H1 (cell line): ENCODE results near the gene TBC1D2B. TPM values are rescaled to one million over a fixed set of nuclear protein-coding genes. Genes with fewer than 3 reads are reported as not detected.

Experiments used
- CTCF ChIA-PET: fragments of 300-600 bp; sonication (Branson Sonifier 250); formaldehyde crosslinking; loops from one replicate; lab custom pipeline; 2021; ENCODE audit not compliant: partially characterized antibody; lab: Charles Lee
- POLR2A ChIA-PET: fragments of 300-600 bp; sonication (Branson Sonifier 250); formaldehyde crosslinking; loops from one replicate; lab custom pipeline; 2021; ENCODE audit warnings: inconsistent platforms; ENCODE audit not compliant: partially characterized antibody; lab: Charles Lee
- DNase-seq, 2 experiments: peaks; one replicate each; pipeline versions ENCODE4 v3.0.0 to v3.0.0-alpha.2; 2010 to 2022; ENCODE audit warnings: low spot score in 2 of 2, low read depth in 1 of 2, mixed read lengths in 1 of 2
- FAIRE-seq: peaks from 2 replicates; lab custom pipeline; 2011; peaks lifted over from hg19 to GRCh38; lab: Jason Lieb, UNC
- H2AFZ ChIP-seq: 2 replicates; pipeline ENCODE4 v1.8.1; 2012; ENCODE audit warnings: low read length, inconsistent platforms
- H2AK5ac ChIP-seq: 2 replicates; pipeline ENCODE4 v1.6.1; 2013; ENCODE audit warnings: low read depth, low read length
- H2BK120ac ChIP-seq: replicated peaks from 2 replicates; pipeline ENCODE3; 2013; ENCODE audit warnings: low read depth, low read length, inconsistent platforms
- H2BK12ac ChIP-seq: 2 replicates; pipeline ENCODE4 v1.6.1; 2013; ENCODE audit warnings: low read depth, low read length
- H2BK15ac ChIP-seq: 2 replicates; pipeline ENCODE4 v1.6.1; 2013; ENCODE audit warnings: low read length
- H2BK20ac ChIP-seq: 2 replicates; pipeline ENCODE4 v1.6.1; 2013; ENCODE audit warnings: low read length
- H2BK5ac ChIP-seq: 2 replicates; pipeline ENCODE4 v1.6.1; 2013; ENCODE audit warnings: low read depth, low read length
- H3K14ac ChIP-seq: 2 replicates; pipeline ENCODE4 v1.6.1; 2013; ENCODE audit warnings: inconsistent platforms; ENCODE audit not compliant: insufficient read length
- H3K18ac ChIP-seq: 2 replicates; pipeline ENCODE4 v1.6.1; 2013; ENCODE audit warnings: low read length; ENCODE audit errors: extremely low read depth
- H3K23ac ChIP-seq: 2 replicates; pipeline ENCODE4 v1.6.1; 2013; ENCODE audit warnings: inconsistent platforms; ENCODE audit not compliant: insufficient read length
- H3K23me2 ChIP-seq: 2 replicates; pipeline ENCODE4 v1.6.1; 2013; ENCODE audit warnings: low read depth, low read length
- H3K27ac ChIP-seq: 2 replicates; pipeline ENCODE4 v1.6.1; 2011; ENCODE audit warnings: low read depth, low read length, inconsistent platforms
- H3K27me3 ChIP-seq, 4 experiments: replicated peaks in 1 of 4; 1 replicate in 1 of 4; 2 replicates in 3 of 4; pipeline versions ENCODE4 v1.6.1 to v1.8.1; 2011 to 2013; ENCODE audit warnings: low read length in 3 of 4, mild to moderate bottlenecking in 3 of 4, inconsistent platforms in 2 of 4, mixed read lengths in 2 of 4, moderate library complexity in 1 of 4; ENCODE audit not compliant: control insufficient read depth in 3 of 4, insufficient read depth in 3 of 4; ENCODE audit errors: extremely low read depth in 1 of 4
- H3K36me3 ChIP-seq, 4 experiments: 2 replicates each; pipeline versions ENCODE4 v1.6.1 to v1.8.1; 2011 to 2013; ENCODE audit warnings: mild to moderate bottlenecking in 4 of 4, low read length in 3 of 4, moderate library complexity in 2 of 4, control low read depth in 1 of 4, inconsistent platforms in 1 of 4; ENCODE audit not compliant: insufficient read depth in 4 of 4, control insufficient read depth in 2 of 4
- H3K4ac ChIP-seq: replicated peaks from 2 replicates; pipeline ENCODE3; 2013; ENCODE audit warnings: low read length, low read depth, mixed read lengths, inconsistent platforms; ENCODE audit not compliant: insufficient read length
- H3K4me1 ChIP-seq, 4 experiments: replicated peaks in 1 of 4; 1 replicate in 1 of 4; 2 replicates in 3 of 4; pipeline versions ENCODE4 v1.6.1 to v1.8.1; 2011 to 2013; ENCODE audit warnings: low read length in 3 of 4, inconsistent platforms in 2 of 4, mixed read lengths in 1 of 4; ENCODE audit not compliant: insufficient read depth in 4 of 4, control insufficient read depth in 3 of 4
- H3K4me2 ChIP-seq, 2 experiments: 2 replicates each; pipeline versions ENCODE4 v1.6.1 to v1.8.1; 2011 to 2013; ENCODE audit warnings: low read depth in 2 of 2, low read length in 2 of 2, control low read depth in 1 of 2, inconsistent platforms in 1 of 2, mild to moderate bottlenecking in 1 of 2; ENCODE audit not compliant: insufficient read depth in 1 of 2
- H3K4me3 ChIP-seq, 4 experiments: fragments of 200-600, 300-600 bp in 1 of 4; sonication (generic), shearing (Covaris generic), sonication (Bioruptor Twin) in 1 of 4; 2 replicates each; pipeline versions ENCODE4 v1.5.1 to v1.8.1; 2011 to 2016; ENCODE audit warnings: low read length in 4 of 4, low read depth in 3 of 4, control low read depth in 2 of 4, inconsistent platforms in 2 of 4, mild to moderate bottlenecking in 2 of 4, mixed read lengths in 1 of 4, moderate library complexity in 1 of 4; ENCODE audit not compliant: insufficient read depth in 2 of 4; ENCODE audit errors: extremely low read depth in 1 of 4
- H3K56ac ChIP-seq: replicated peaks from 2 replicates; pipeline ENCODE3; 2013; ENCODE audit warnings: low read depth, mild to moderate bottlenecking, mixed read lengths, low read length, inconsistent platforms; ENCODE audit not compliant: insufficient read length
- H3K79me1 ChIP-seq: 2 replicates; pipeline ENCODE4 v1.6.1; 2013; ENCODE audit warnings: low read depth, low read length, control low read depth
- H3K79me2 ChIP-seq, 2 experiments: 2 replicates each; pipeline versions ENCODE4 v1.6.1 to v1.8.1; 2012 to 2013; ENCODE audit warnings: low read length in 2 of 2, mild to moderate bottlenecking in 2 of 2, inconsistent platforms in 1 of 2; ENCODE audit not compliant: insufficient read depth in 2 of 2, control insufficient read depth in 1 of 2
- H3K9ac ChIP-seq, 4 experiments: replicated peaks in 1 of 4; 1 replicate in 1 of 4; 2 replicates in 3 of 4; pipeline versions ENCODE4 v1.6.1 to v1.8.1; 2011 to 2013; ENCODE audit warnings: low read depth in 3 of 4, low read length in 3 of 4, control low read depth in 2 of 4, mild to moderate bottlenecking in 2 of 4, moderate library complexity in 2 of 4, inconsistent platforms in 1 of 4; ENCODE audit errors: extremely low read depth in 1 of 4
- H3K9me3 ChIP-seq, 2 experiments: 2 replicates each; pipeline versions ENCODE4 v1.6.1 to v1.8.1; 2012 to 2013; ENCODE audit warnings: mild to moderate bottlenecking in 2 of 2, moderate library complexity in 2 of 2, control low read depth in 1 of 2, inconsistent platforms in 1 of 2, low read depth in 1 of 2, low read length in 1 of 2, mixed read lengths in 1 of 2; ENCODE audit not compliant: insufficient read depth in 2 of 2
- H4K20me1 ChIP-seq, 2 experiments: replicated peaks in 1 of 2; 2 replicates each; pipeline versions ENCODE3 to v1.8.1; 2011 to 2013; ENCODE audit warnings: inconsistent platforms in 2 of 2, low read length in 2 of 2, mild to moderate bottlenecking in 1 of 2; ENCODE audit not compliant: insufficient read depth in 2 of 2, control insufficient read depth in 1 of 2
- H4K5ac ChIP-seq: 2 replicates; pipeline ENCODE4 v1.6.1; 2013; ENCODE audit warnings: low read length, low read depth, mixed read lengths, inconsistent platforms; ENCODE audit not compliant: insufficient read length
- H4K8ac ChIP-seq: 2 replicates; pipeline ENCODE4 v1.8.0; 2013; ENCODE audit warnings: mild to moderate bottlenecking, moderate library complexity, low read length, inconsistent platforms; ENCODE audit not compliant: insufficient read depth; ENCODE audit errors: extremely low read depth
- H4K91ac ChIP-seq: replicated peaks from 2 replicates; pipeline ENCODE3; 2013; ENCODE audit warnings: low read length, mixed read lengths, inconsistent platforms; ENCODE audit not compliant: insufficient read length
- BCL11A ChIP-seq, 2 experiments: IDR thresholded peaks; one replicate each; pipeline ENCODE4 v1.6.1; 2011; ENCODE audit warnings: low read depth in 2 of 2, low read length in 2 of 2, mild to moderate bottlenecking in 2 of 2
- CTBP2 ChIP-seq: IDR thresholded peaks from 2 replicates; pipeline ENCODE4 v1.7.0; 2011; ENCODE audit warnings: borderline replicate concordance, mild to moderate bottlenecking, moderate library complexity, mixed read lengths, low read length; ENCODE audit not compliant: insufficient read depth, insufficient read length
- EGR1 ChIP-seq: IDR thresholded peaks from 2 replicates; pipeline ENCODE4 v1.6.1; 2011; ENCODE audit warnings: low read depth, low read length, borderline replicate concordance
- EP300 ChIP-seq, 2 experiments: IDR thresholded peaks; 1 replicate in 1 of 2; 2 replicates in 1 of 2; pipeline ENCODE4 v1.6.1; 2011 to 2012; ENCODE audit warnings: low read depth in 2 of 2, low read length in 2 of 2, mild to moderate bottlenecking in 2 of 2, borderline replicate concordance in 1 of 2, inconsistent platforms in 1 of 2, moderate library complexity in 1 of 2
- FOSL1 ChIP-seq: IDR thresholded peaks from 2 replicates; pipeline ENCODE4 v1.6.1; 2011; ENCODE audit warnings: mild to moderate bottlenecking, low read depth, low read length, moderate library complexity; ENCODE audit not compliant: insufficient read depth
- HDAC2 ChIP-seq, 2 experiments: fragments of 300-600 bp in 1 of 2; sonication (generic) in 1 of 2; IDR thresholded peaks; 2 replicates each; pipeline ENCODE4 v1.6.1; 2011 to 2012; ENCODE audit warnings: low read depth in 2 of 2, low read length in 2 of 2, mild to moderate bottlenecking in 2 of 2, moderate library complexity in 2 of 2, borderline replicate concordance in 1 of 2, inconsistent platforms in 1 of 2
- JUND ChIP-seq: IDR thresholded peaks from 2 replicates; pipeline ENCODE4 v1.6.1; 2011; ENCODE audit warnings: mild to moderate bottlenecking, improper control_type of control experiment, low read length
- SIX5 ChIP-seq: IDR thresholded peaks from 2 replicates; pipeline ENCODE4 v1.6.1; 2011; ENCODE audit warnings: mild to moderate bottlenecking, low read depth, low read length
- SP1 ChIP-seq: IDR thresholded peaks from 2 replicates; pipeline ENCODE4 v1.6.1; 2011; ENCODE audit warnings: low read depth, low read length
- TAF7 ChIP-seq: optimal IDR thresholded peaks from 2 replicates; pipeline ENCODE3; 2011; ENCODE audit warnings: low read depth, mild to moderate bottlenecking, inconsistent platforms, low read length, moderate library complexity, borderline replicate concordance
- WGBS, 2 experiments: shearing (Covaris generic) in 1 of 2; methylation state at CpG; one replicate each; pipeline versions ENCODE4 v1.1.6 to v1.1.7; 2013 to 2015; ENCODE audit warnings: low lambda C conversion rate in 2 of 2, mixed read lengths in 2 of 2, inconsistent platforms in 1 of 2, low coverage in 1 of 2, missing lambda C conversion rate in 1 of 2; ENCODE audit not compliant: insufficient replicate concordance in 2 of 2, insufficient coverage in 1 of 2, insufficient read length in 1 of 2; ENCODE audit errors: extremely low coverage in 1 of 2, missing lambda C conversion rate in 1 of 2; 5-methylcytosine and 5-hydroxymethylcytosine counted together
- polyA plus RNA-seq, 7 experiments: library from polyadenylated mRNA; depleted of rRNA in 3 of 7; stranded (reverse) in 5 of 7; unstranded in 2 of 7; fragments of >200 nt in 5 of 7; fragments of 200-250 nt in 2 of 7; gene quantifications; 1 replicate in 5 of 7; 2 replicates in 1 of 7; 4 replicates in 1 of 7; pipeline versions ENCODE4 v1.2.1 to v1.2.3, GENCODE V29; 2011 to 2013; ENCODE audit warnings: missing spikeins in 2 of 7, mixed read lengths in 2 of 7
- total RNA-seq: library from RNA; stranded (reverse); fragmentation: NEBNext Ultra II Directional; extraction: Animal tissue kit (Norgen Biotek cat#: 25700); gene quantifications from 2 replicates; pipeline ENCODE4 v1.2.1, GENCODE V29; 2021
- TF ChIP-seq, protein P1 (sequence below): IDR thresholded peaks from 2 replicates; pipeline ENCODE4 v1.6.1; 2012; ENCODE audit warnings: low read length, inconsistent platforms

Gene TBC1D2B
- total and polyA plus RNA-seq, 2 of the 8 experiments (the other 6 are each of a cell fraction or from before 2014, with no cell fraction given): 11.9 to 19.5 TPM

DNA sequence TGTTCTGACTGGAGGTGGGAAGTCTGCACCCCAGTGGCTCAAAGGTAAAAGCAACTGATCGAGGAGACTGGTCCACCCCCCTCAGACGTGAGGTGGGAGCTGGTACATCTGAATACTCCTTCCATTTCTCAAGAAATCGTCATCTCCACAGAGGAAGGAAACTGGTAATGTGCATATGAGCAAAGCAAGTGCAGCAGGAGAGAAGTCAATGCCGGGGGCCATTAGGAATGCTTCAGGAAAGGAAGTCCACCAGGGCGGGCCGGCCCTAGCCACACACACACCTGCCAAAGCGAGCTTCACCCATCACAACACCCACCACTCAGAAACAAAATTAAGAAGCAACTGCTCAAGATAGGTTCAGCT, 8.5 kb downstream of the TBC1D2B start:
- Histone ChIP-seq H3K4ac (no peak overlapping the region), H4K20me1 (peaks cover 0 to 9% of the 10 kb centered on the region in 2 experiments), H2BK20ac (no peak overlapping the region), H2AFZ (no peak overlapping the region), H3K4me1 (peaks cover 9 to 35% (median 21%) of the 10 kb centered on the region in 4 experiments), H3K23ac (no peak overlapping the region), H3K9me3 (no peaks in the 10 kb centered on the region), H2BK15ac (no peak overlapping the region), H3K56ac (no peak overlapping the region), H3K14ac (no peak overlapping the region), H3K27me3 (no peaks in the 10 kb centered on the region; a peak in 1 of 7 replicates), H3K4me3 (no peak overlapping the region), H2BK12ac (no peak overlapping the region), H2AK5ac (no peak overlapping the region), H3K23me2 (no peaks in the 10 kb centered on the region; the same call in 1 of the 2 replicates), H3K27ac (no peak overlapping the region), H4K5ac (no peak overlapping the region), H4K8ac (no peak overlapping the region), H3K36me3 (no peaks in the 10 kb centered on the region), H3K18ac (no peak overlapping the region), H3K4me2 (peak overlapping the region in 1 of 2 experiments; percentile 12; a peak in 1 of 4 replicates), H4K91ac (no peak overlapping the region), H3K9ac (no peak overlapping the region), H3K79me2 (peaks cover 3 to 48% of the 10 kb centered on the region in 2 experiments; a peak in 3 of 4 replicates), H2BK5ac (no peak overlapping the region; the same call in 1 of the 2 replicates), H3K79me1 (peaks cover 10% of the 10 kb centered on the region), H2BK120ac (no peak overlapping the region)
- no peak for DNase-seq
- CTCF ChIA-PET: interaction anchor here (0.9 to 2.6 kb wide), 9 partner anchors 9 to 127 kb away, joined by 3 to 11 read pairs (median 5); no protein-coding TSS in a partner anchor
- no peak for FAIRE-seq
- POLR2A ChIA-PET: no interaction called here
- WGBS, 2 experiments: 77% methylated on average over 7 of the region's 7 CpGs; no CpG with 5 or more reads in 1 of the 2 experiments
- TF ChIP-seq EGR1 (no peak), JUND (no peak), FOSL1 (no peak), EP300 (IDR thresholded peaks at IDR 0.05; ENCODE audit: borderline replicate concordance in 1 of 2, low read depth in 2 of 2, low read length in 2 of 2) (no peak), SIX5 (no peak), SP1 (no peak), HDAC2 (IDR thresholded peaks at IDR 0.05; ENCODE audit: borderline replicate concordance in 1 of 2, low read depth in 2 of 2, low read length in 2 of 2) (no peak), BCL11A (IDR thresholded peaks at IDR 0.05; ENCODE audit: low read depth in 2 of 2, low read length in 2 of 2) (no peak), CTBP2 (no peak), TAF7 (no peak)
- TF ChIP-seq, protein P1, sequence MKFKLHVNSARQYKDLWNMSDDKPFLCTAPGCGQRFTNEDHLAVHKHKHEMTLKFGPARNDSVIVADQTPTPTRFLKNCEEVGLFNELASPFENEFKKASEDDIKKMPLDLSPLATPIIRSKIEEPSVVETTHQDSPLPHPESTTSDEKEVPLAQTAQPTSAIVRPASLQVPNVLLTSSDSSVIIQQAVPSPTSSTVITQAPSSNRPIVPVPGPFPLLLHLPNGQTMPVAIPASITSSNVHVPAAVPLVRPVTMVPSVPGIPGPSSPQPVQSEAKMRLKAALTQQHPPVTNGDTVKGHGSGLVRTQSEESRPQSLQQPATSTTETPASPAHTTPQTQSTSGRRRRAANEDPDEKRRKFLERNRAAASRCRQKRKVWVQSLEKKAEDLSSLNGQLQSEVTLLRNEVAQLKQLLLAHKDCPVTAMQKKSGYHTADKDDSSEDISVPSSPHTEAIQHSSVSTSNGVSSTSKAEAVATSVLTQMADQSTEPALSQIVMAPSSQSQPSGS: no peak
